DOHH2 (cell line): Measurements from ENCODE around the gene DLG1.

Source experiments
- H3F3A ChIP-seq: fragments of 200-600 bp; sonication (generic), shearing (Covaris generic); 2 replicates; pipeline ENCODE4 v1.6.0; 2016; ENCODE audit warnings: antibody characterized with exemption, mild to moderate bottlenecking; ENCODE audit not compliant: control insufficient read depth, insufficient read depth
- H3K27ac ChIP-seq: fragments of 200-600 bp; sonication (generic); 2 replicates; pipeline ENCODE4 v1.5.1; 2014; ENCODE audit warnings: low read depth, mild to moderate bottlenecking, low read length, moderate library complexity
- H3K27me3 ChIP-seq: fragments of 200-600 bp; sonication (generic); 2 replicates; pipeline ENCODE4 v1.6.1; 2014; ENCODE audit warnings: mild to moderate bottlenecking, low read length, mixed read lengths; ENCODE audit not compliant: control insufficient read depth
- H3K36me3 ChIP-seq: fragments of 200-600 bp; sonication (generic); 2 replicates; pipeline ENCODE4 v1.6.1; 2014; ENCODE audit warnings: mild to moderate bottlenecking, low read length, moderate library complexity, mixed read lengths; ENCODE audit not compliant: control insufficient read depth
- H3K4me1 ChIP-seq: fragments of 200-600 bp; sonication (generic); 2 replicates; pipeline ENCODE4 v1.6.1; 2014; ENCODE audit warnings: mild to moderate bottlenecking, low read length, mixed read lengths; ENCODE audit not compliant: control insufficient read depth
- H3K4me2 ChIP-seq: fragments of 200-600 bp; sonication (generic); 2 replicates; pipeline ENCODE4 v1.6.0; 2014; ENCODE audit warnings: mild to moderate bottlenecking, low read length, moderate library complexity
- H3K4me3 ChIP-seq: fragments of 200-600 bp; sonication (generic); 2 replicates; pipeline ENCODE4 v1.5.1; 2014; ENCODE audit warnings: mild to moderate bottlenecking, low read length, mixed read lengths
- H3K79me2 ChIP-seq: fragments of 200-600 bp; sonication (generic); 2 replicates; pipeline ENCODE4 v1.6.1; 2014; ENCODE audit warnings: mild to moderate bottlenecking, low read length, mixed read lengths; ENCODE audit not compliant: control insufficient read depth
- H3K9me2 ChIP-seq: fragments of 200-600 bp; sonication (generic); replicated peaks from 2 replicates; pipeline ENCODE4 v1.6.1; 2014; ENCODE audit warnings: mild to moderate bottlenecking, low read length, mixed read lengths; ENCODE audit not compliant: control insufficient read depth
- H3K9me3 ChIP-seq: fragments of 200-600 bp; sonication (generic); 2 replicates; pipeline ENCODE4 v1.6.1; 2014; ENCODE audit warnings: antibody characterized with exemption, low read length, mixed read lengths; ENCODE audit not compliant: control insufficient read depth, insufficient read depth
- H4K20me1 ChIP-seq: fragments of 200-600 bp; sonication (generic); 2 replicates; pipeline ENCODE4 v1.6.0; 2014; ENCODE audit warnings: low read depth, mild to moderate bottlenecking, antibody characterized with exemption, low read length, moderate library complexity; ENCODE audit not compliant: control insufficient read depth, insufficient read depth
- EZH2phosphoT487 ChIP-seq: fragments of 200-600 bp; sonication (generic); IDR thresholded peaks from 2 replicates; pipeline ENCODE4 v1.6.1; 2017; ENCODE audit warnings: borderline replicate concordance, mild to moderate bottlenecking, antibody characterized with exemption, low read length, moderate library complexity, mixed read lengths
- TF ChIP-seq, protein P1 (sequence below): fragments of 200-600 bp; sonication (generic); IDR thresholded peaks from one replicate; pipeline ENCODE4 v1.5.1; 2014; ENCODE audit warnings: antibody characterized with exemption, mild to moderate bottlenecking, low read depth, low read length; ENCODE audit not compliant: poor library complexity, severe bottlenecking

DLG1 gene

GRCh38 chr3:197191897-197192296 lies 106.5 kb downstream of the DLG1 start:
- H3K79me2 ChIP-seq, result peaks cover 20% of the 10 kb centered on the region
- H3F3A ChIP-seq, result peaks cover 7% of the 10 kb centered on the region
- no peak overlapping the region for H3K4me2 ChIP-seq
- H4K20me1 ChIP-seq, result 0 out of 2 replicates have a peak, but pooled peaks cover 6% of the 10 kb centered on the region
- H3K4me3 ChIP-seq, result no peak overlapping the region
- no peaks in the 10 kb centered on the region for H3K9me3 ChIP-seq
- H3K27ac ChIP-seq, result no peak overlapping the region
- peaks cover 4% of the 10 kb centered on the region for H3K4me1 ChIP-seq
- H3K36me3 ChIP-seq, result no peaks in the 10 kb centered on the region
- H3K9me2 ChIP-seq, result no peaks in the 10 kb centered on the region
- TF ChIP-seq, protein P1, sequence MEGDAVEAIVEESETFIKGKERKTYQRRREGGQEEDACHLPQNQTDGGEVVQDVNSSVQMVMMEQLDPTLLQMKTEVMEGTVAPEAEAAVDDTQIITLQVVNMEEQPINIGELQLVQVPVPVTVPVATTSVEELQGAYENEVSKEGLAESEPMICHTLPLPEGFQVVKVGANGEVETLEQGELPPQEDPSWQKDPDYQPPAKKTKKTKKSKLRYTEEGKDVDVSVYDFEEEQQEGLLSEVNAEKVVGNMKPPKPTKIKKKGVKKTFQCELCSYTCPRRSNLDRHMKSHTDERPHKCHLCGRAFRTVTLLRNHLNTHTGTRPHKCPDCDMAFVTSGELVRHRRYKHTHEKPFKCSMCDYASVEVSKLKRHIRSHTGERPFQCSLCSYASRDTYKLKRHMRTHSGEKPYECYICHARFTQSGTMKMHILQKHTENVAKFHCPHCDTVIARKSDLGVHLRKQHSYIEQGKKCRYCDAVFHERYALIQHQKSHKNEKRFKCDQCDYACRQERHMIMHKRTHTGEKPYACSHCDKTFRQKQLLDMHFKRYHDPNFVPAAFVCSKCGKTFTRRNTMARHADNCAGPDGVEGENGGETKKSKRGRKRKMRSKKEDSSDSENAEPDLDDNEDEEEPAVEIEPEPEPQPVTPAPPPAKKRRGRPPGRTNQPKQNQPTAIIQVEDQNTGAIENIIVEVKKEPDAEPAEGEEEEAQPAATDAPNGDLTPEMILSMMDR, result no peak
- TF ChIP-seq EZH2phosphoT487, result no peak
- H3K27me3 ChIP-seq, result no peaks in the 10 kb centered on the region

- Histone ChIP-seq H3F3A (peaks cover 7% of the 10 kb centered on the region), H4K20me1 (peaks cover 3% of the 10 kb centered on the region; the same call in 1 of the 2 replicates)
These were observed 108.8 kb downstream of the DLG1 start for GRCh38 chr3:197189623-197190022.

GRCh38 chr3:197188963-197189362 lies 109.4 kb downstream of the DLG1 start:
- Histone ChIP-seq H3F3A (peaks cover 7% of the 10 kb centered on the region), H3K4me2 (no peak overlapping the region), H3K9me2 (no peaks in the 10 kb centered on the region), H3K4me3 (no peak overlapping the region), H3K79me2 (peaks cover 15% of the 10 kb centered on the region), H3K9me3 (no peaks in the 10 kb centered on the region), H3K27me3 (no peaks in the 10 kb centered on the region), H3K4me1 (peaks cover 8% of the 10 kb centered on the region), H3K36me3 (no peaks in the 10 kb centered on the region), H4K20me1 (peaks cover 3% of the 10 kb centered on the region; the same call in 1 of the 2 replicates), H3K27ac (no peak overlapping the region)
- TF ChIP-seq, protein P1, result no peak
- no peak for TF ChIP-seq EZH2phosphoT487

More at GRCh38 chr3:197189623-197190022, 108.8 kb downstream of the DLG1 start:
- no peak overlapping the region for H3K27ac ChIP-seq
- no peaks in the 10 kb centered on the region for H3K9me2 ChIP-seq
- no peaks in the 10 kb centered on the region for H3K27me3 ChIP-seq
- H3K9me3 ChIP-seq, result no peaks in the 10 kb centered on the region
- no peak overlapping the region for H3K4me2 ChIP-seq
- H3K4me1 ChIP-seq, result peaks cover 7% of the 10 kb centered on the region
- no peaks in the 10 kb centered on the region for H3K36me3 ChIP-seq
- H3K4me3 ChIP-seq, result no peak overlapping the region
- TF ChIP-seq, protein P1, result no peak
- TF ChIP-seq EZH2phosphoT487, result no peak
- H3K79me2 ChIP-seq, result peaks cover 17% of the 10 kb centered on the region
